Inferior parietal cortex (tissue), 1 donor: Measurements from ENCODE around the gene SOX8.

ENCODE experiments used
- DNase-seq: peaks from one replicate; pipeline ENCODE4 v3.0.0-alpha.2; 2016; ENCODE audit errors: extremely low spot score

SOX8 gene

GRCh38 chr16:987906-988305, 6.3 kb downstream of the SOX8 start:
- no peak for DNase-seq

DNA sequence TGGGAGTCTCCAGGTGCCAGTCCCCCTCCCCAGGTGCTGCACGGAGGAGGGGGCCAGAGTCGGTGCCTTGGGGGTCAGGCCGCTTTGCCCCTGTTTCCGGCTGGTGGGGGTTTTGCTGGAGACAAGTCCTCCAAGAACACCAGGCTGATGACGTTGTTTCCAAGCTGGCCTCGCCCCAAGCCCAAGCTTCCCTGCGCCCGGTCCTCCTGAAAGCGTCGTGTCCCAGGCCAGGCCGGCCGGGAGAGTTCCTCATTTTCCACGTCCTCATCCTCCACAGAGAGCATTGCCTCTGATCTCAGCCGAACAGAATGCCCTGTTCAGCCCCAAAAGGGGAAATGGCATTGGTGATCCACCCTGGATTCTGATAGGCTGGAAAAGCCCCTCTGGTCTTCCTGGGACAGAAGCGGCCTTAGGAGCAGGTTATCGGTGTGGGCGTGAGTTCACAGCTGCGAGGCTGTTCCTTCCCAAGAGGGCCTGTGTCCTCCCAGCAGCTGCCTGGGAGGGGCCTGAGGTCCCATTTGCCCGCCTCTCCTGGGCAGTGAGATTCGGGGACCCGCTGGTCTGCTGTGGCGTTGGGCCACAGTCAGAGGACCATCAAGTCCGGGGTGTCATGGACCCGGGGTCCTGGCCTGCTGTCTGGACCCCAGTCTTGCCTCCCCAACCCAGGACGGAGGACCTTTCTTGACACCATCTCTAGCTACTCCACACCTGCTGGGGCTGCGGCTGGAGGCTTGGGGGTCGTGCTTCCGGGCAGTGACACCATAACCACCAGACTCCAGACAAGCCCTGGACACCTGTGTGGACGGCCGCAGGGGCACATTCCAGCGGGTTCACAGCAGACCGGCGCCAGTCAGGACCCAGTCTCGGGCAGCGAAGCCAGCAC, 7.1 kb downstream of the SOX8 start:
- no peak for DNase-seq

- DNase-seq = no peak
Measured at GRCh38 chr16:989354-989814, 7.8 kb downstream of the SOX8 start.

GRCh38 chr16:990516-991291, 9.1 kb downstream of the SOX8 start:
- no peak for DNase-seq

- no peak for DNase-seq
Measured at GRCh38 chr16:991345-991744, 9.8 kb downstream of the SOX8 start.

DNA sequence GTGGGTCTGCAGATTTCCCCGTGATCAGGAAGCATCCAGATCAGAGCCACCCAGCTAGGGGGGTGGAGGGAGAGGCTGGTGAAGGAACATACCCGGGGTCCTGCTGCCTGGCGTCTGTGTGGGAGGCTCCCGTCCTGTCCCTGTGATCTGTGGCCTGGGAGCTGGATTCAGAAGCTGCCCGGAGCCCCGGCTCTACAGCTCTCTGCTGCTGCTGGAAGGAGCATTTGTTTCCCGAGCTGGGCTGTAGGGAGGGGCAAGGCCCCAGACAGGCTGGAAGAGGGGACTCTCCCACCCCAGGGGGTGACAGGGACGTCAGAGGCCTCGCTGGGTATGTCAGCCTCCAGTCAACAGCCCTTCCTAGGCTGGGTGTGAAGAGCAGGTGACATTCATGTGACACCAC, 10.2 kb downstream of the SOX8 start:
- DNase-seq = no peak

DNA sequence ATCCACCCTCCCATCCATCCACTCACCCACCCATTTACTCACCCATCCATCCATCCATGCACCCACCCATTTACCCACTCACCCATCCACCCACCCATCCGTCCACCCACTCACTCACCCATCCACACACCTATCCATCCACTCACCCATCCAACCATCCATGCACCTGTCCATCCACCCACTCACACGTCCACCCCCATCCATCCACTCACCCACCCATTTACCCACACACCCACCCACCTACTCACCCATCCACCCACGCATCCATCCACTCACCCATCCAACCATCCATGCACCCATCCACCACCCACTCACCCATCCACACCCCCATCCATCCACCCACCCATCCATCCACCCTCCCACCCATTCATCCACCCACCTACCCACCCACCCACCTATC, 12.2 kb downstream of the SOX8 start:
- DNase-seq = no peak

DNA sequence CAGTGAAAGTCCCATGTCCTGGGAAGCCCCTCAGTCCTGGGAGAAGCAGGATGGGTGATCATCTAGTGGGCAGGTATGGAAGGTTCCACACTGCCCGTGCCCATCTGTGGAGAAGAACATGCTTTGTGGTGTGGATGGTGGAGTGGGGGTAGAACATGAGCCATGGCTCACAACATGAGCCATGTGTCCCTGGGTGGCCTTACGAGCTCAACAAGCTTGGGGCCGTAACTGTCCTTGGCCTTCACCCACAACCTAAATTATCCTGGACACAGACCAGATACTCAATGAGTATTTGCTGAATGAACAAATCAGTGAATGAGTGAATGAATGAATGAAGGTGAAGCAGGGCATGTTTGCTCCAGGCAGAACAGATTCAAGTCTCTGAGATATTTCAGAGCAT, 13.5 kb downstream of the SOX8 start:
- no peak for DNase-seq

DNA sequence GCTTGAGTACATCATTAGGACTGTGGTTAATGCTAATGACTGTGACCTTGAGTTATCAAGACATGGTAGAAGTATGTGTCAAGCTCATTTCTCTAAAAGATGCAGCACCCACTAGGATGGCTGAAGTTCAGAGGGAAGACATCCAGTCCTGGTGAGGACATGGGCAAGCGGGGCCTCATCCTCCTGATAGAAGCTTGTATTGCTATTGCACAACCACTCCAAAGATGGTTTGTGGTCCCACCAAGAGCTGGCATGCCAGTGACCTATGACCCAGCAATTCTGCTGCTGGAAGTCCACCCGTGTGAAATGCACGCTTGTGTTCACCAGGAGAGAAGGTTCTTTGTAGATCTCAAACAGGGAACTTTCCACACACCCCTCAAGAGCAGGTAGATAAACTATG, 14.2 kb downstream of the SOX8 start:
- DNase-seq = no peak

GRCh38 chr16:996681-997080, 15.1 kb downstream of the SOX8 start:
- no peak for DNase-seq

DNA sequence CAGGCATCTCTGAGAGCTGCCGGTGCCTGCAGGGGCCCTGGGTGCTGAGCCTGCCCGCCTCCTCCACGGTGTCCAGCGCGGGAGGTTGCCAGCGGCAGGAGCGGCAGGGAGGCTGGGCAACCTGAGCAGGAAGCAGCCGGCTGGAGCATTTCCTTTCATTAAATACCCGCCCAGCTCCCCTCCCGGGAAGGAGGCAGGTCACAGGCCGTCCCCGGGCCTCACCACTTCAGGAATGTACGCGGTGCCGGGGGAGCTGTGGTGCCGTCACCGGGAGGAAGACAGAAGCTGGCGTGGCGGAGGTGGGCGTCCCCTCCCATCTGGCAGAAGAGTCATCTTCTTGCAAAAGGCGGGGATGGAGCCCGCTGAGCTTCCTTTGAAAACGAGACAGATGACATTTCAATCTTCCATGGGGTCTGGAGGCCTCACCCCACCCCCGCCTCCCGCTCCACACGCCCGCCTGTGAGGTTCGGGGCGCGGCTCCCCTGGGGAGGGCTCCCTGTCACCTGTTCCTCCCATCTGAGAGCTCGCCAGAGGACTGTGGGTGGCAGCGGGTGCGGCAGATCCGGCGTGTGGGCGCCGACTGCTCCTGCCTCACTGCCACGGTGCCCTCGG, 16.0 kb downstream of the SOX8 start:
- no peak for DNase-seq

DNA sequence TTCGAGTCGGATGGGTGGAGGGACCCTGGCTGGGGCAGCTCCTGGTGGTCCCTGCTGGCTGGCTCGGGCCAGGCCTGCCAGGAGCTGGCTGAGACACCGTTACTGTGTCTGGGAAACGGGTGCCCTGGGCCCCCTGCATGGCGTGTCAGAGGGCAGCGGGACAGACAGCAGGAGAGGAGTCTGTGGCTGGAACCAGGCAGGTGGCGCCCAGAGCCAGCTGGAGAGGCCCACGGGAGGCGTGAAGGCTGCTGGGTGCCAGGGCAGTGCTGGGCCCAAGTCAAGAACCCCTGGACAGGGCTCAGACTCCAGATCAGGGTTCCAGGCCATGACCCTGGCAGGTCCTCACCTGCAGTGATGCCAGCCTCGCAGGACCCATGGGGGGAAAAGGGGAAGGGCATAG, 16.6 kb downstream of the SOX8 start:
- DNase-seq = no peak

DNA sequence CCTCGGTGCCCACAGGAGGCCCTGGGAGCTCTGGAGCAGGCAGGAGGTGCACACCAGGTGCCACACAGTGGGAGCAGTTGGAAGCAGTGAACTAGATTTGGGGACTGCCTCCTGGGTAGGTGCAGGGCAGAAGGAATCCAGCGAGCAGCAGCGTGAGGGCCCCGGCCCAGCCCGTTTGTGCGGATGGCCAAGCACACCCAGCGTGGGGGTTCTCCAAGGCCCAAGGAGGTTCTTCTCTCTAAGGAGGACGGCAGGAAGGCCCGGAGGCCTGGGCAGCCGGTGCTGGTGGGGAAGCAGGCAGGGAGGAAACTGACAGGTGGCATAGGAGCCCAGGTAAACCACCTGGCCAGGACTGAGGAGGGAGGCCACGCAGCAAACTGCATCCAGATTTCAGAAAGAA, 17.0 kb downstream of the SOX8 start:
- DNase-seq = no peak

DNA sequence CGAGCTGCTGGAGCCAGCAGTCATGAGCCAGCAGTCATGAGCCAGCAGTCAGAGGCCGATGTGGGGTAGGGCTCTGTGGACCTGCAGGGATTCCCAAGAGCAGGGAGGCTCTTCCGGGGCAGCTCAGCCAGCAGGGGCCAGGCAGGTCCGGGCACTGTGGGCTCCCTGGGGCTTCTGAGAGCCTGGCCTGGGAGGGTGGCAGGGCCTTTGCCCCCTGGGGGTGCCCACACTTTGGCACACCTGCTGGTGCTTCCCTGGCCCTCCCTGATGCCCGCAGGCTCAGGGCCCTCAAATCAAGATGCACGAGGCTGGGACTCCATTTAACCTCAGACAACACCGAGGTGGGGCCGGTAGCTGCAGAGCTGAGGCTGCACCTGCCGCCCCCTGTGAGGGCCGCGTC, 18.1 kb downstream of the SOX8 start:
- no peak for DNase-seq

DNA sequence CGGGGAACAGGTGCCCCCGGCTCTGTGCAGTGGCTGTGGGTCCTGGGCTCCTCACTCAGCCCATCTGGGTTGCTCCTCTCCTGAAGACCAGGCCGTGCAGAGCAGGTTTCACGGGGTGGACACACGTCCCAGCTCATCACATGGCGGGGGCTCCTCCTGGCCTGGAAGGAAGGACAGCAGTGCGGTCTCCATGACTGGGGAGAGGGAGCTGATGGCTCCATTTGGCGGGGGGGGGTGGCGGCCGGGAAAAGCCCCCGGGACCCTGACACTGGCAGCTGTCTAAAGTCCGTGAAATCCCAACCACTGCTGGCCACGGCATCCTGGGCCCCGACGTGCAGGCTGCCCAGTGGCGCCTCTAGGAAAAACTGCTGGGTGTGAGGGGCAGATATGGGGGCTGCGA, 19.0 kb downstream of the SOX8 start:
- DNase-seq = no peak

- no peak for DNase-seq
Measured at GRCh38 chr16:1001096-1001495, 19.5 kb downstream of the SOX8 start.

DNA sequence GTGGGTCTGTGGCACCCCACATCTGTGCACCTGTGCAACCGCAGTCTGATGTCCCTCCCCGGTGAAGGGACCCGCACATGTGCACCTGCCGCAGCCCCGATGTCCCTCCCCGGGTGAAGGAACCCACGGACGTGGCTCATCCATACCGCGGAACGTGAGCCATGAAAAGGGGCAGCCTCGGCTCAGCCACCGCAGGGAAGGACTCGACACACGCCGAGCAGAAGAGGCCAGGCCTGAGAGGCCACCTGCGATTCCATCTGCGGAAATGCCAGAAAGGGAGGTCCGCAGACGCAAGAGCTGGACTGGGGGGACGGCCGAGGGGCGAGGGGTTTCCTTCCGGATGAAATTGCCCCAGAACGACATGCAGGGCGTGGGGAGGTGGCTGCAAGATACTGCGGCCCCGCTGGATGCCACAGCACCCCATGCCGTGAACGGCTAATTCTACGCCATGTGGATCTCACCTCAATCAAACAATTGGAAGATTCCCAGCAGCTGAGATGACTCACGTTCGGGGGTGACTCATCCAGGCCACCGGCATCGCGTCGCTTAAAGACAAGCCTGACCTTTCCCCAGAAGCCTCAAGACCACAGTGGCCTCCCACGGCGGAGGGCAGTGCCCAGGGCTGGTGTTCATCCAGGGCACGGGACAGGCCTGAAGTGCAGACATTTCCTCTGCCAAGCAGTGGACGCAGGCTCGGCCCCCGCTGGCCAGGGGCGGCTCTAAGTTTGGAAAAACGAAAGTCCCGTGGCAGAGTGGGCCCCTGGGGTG, 21.0 kb downstream of the SOX8 start:
- no peak for DNase-seq

- no peak for DNase-seq
Measured at GRCh38 chr16:1003391-1004347, 22.1 kb downstream of the SOX8 start.

- no peak for DNase-seq
Measured at GRCh38 chr16:1005286-1005685, 23.7 kb downstream of the SOX8 start.

- DNase-seq = no peak
Measured at GRCh38 chr16:1006781-1007180, 25.2 kb downstream of the SOX8 start.
